Mesendoderm (in vitro differentiated cells): ENCODE data around the gene FAM13A.

Source experiments
- DNase-seq: peaks from one replicate; pipeline ENCODE4 v3.0.0; 2013
- H2AK5ac ChIP-seq: 2 replicates; pipeline ENCODE4 v1.6.1; 2013; ENCODE audit warnings: low read length, inconsistent platforms
- H2BK120ac ChIP-seq: 2 replicates; pipeline ENCODE4 v1.6.1; 2013; ENCODE audit warnings: low read depth, mild to moderate bottlenecking, low read length, moderate library complexity, mixed read lengths
- H2BK15ac ChIP-seq: replicated peaks from 2 replicates; pipeline ENCODE4 v1.6.1; 2013; ENCODE audit warnings: low read depth, mild to moderate bottlenecking, moderate library complexity
- H2BK5ac ChIP-seq: 2 replicates; pipeline ENCODE4 v1.6.1; 2013; ENCODE audit warnings: low read length, inconsistent platforms
- H3K18ac ChIP-seq: 2 replicates; pipeline ENCODE4 v1.6.1; 2013; ENCODE audit warnings: mild to moderate bottlenecking, low read length, mixed read lengths
- H3K23ac ChIP-seq: one replicate; pipeline ENCODE4 v1.6.1; 2013; ENCODE audit warnings: low read length
- H3K27ac ChIP-seq: 2 replicates; pipeline ENCODE4 v1.5.1; 2013; ENCODE audit warnings: low read depth, mild to moderate bottlenecking, inconsistent platforms, low read length, moderate library complexity
- H3K27me3 ChIP-seq: 2 replicates; pipeline ENCODE4 v1.6.1; 2013; ENCODE audit warnings: low read length, control low read depth, mild to moderate bottlenecking, inconsistent platforms; ENCODE audit not compliant: insufficient read depth, poor library complexity
- H3K36me3 ChIP-seq: 2 replicates; pipeline ENCODE4 v1.6.1; 2013; ENCODE audit warnings: low read length, inconsistent platforms; ENCODE audit not compliant: control insufficient read depth, insufficient read depth
- H3K4ac ChIP-seq: one replicate; pipeline ENCODE4 v1.6.1; 2013; ENCODE audit warnings: low read depth, mild to moderate bottlenecking, low read length, moderate library complexity
- H3K4me1 ChIP-seq: 2 replicates; pipeline ENCODE4 v1.6.1; 2013; ENCODE audit warnings: low read depth, low read length, inconsistent platforms; ENCODE audit not compliant: control insufficient read depth
- H3K4me2 ChIP-seq: 2 replicates; pipeline ENCODE4 v1.6.1; 2013; ENCODE audit warnings: low read length
- H3K4me3 ChIP-seq: 2 replicates; pipeline ENCODE4 v1.5.1; 2013; ENCODE audit warnings: mild to moderate bottlenecking, low read length
- H3K56ac ChIP-seq: one replicate; pipeline ENCODE4 v1.6.1; 2013; ENCODE audit warnings: low read length
- H3K79me1 ChIP-seq: 2 replicates; pipeline ENCODE4 v1.6.1; 2013; ENCODE audit warnings: low read length, inconsistent platforms
- H3K79me2 ChIP-seq: 2 replicates; pipeline ENCODE4 v1.6.1; 2013; ENCODE audit warnings: mild to moderate bottlenecking, low read length; ENCODE audit not compliant: control insufficient read depth, insufficient read depth
- H3K9ac ChIP-seq: 2 replicates; pipeline ENCODE4 v1.6.1; 2013; ENCODE audit warnings: low read length, inconsistent platforms
- H4K5ac ChIP-seq: one replicate; pipeline ENCODE4 v1.6.1; 2013; ENCODE audit warnings: low read length
- H4K8ac ChIP-seq: one replicate; pipeline ENCODE4 v1.6.1; 2013; ENCODE audit warnings: low read depth, mild to moderate bottlenecking, control low read depth, low read length, moderate library complexity
- WGBS: extraction: QIAGEN DNeasy Blood & Tissue Kit; methylation state at CpG from one replicate; pipeline ENCODE4 v1.1.7; 2013; ENCODE audit warnings: low lambda C conversion rate, missing lambda C conversion rate; ENCODE audit not compliant: insufficient coverage; ENCODE audit errors: extremely low coverage; 5-methylcytosine and 5-hydroxymethylcytosine counted together

Gene FAM13A

DNA sequence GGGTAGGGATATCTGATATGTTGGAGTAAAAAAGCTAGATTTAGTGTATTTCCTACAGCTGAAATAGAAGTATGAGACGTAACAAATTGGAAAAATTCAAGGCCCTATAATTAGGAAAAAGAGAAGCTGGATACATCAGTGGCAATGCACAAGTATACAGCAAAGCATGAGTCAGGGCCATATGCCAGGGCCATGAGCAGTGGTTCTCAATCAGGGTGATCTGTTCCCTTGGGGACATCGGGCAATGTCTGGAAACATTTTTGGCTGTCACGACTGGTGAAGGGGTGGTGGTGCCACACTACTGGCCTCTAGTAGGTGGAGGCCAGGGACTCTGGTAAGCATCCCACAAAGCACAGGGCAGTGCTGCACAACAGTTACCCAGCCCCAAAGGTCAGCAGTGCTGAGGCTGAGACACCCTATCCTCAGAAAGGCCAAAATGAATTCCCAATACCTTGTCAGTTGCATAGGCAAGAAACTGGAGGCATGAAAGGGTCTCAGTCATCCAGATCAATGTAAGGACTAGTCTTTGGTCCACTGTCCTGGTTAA lies 322.5 kb downstream of the FAM13A start:
- H3K27ac ChIP-seq = no peak overlapping the region
- no peak overlapping the region for H3K4ac ChIP-seq
- H3K36me3 ChIP-seq = no peaks in the 10 kb centered on the region
- no peak overlapping the region for H4K5ac ChIP-seq
- no peaks in the 10 kb centered on the region for H3K4me1 ChIP-seq
- no peak overlapping the region for H2BK15ac ChIP-seq
- no peak for DNase-seq
- no peak overlapping the region for H4K8ac ChIP-seq
- H3K79me1 ChIP-seq = no peaks in the 10 kb centered on the region
- H3K4me3 ChIP-seq = no peak overlapping the region
- H3K79me2 ChIP-seq = no peaks in the 10 kb centered on the region
- no CpG with 5 or more reads among the region's 3 CpGs for WGBS
- H2BK5ac ChIP-seq = no peak overlapping the region
- H3K27me3 ChIP-seq = no peaks in the 10 kb centered on the region
- H3K18ac ChIP-seq = no peak overlapping the region
- H2AK5ac ChIP-seq = no peak overlapping the region
- no peak overlapping the region for H3K23ac ChIP-seq
- H3K56ac ChIP-seq = no peak overlapping the region
- H2BK120ac ChIP-seq = no peak overlapping the region
- no peak overlapping the region for H3K9ac ChIP-seq
- H3K4me2 ChIP-seq = no peak overlapping the region

DNA sequence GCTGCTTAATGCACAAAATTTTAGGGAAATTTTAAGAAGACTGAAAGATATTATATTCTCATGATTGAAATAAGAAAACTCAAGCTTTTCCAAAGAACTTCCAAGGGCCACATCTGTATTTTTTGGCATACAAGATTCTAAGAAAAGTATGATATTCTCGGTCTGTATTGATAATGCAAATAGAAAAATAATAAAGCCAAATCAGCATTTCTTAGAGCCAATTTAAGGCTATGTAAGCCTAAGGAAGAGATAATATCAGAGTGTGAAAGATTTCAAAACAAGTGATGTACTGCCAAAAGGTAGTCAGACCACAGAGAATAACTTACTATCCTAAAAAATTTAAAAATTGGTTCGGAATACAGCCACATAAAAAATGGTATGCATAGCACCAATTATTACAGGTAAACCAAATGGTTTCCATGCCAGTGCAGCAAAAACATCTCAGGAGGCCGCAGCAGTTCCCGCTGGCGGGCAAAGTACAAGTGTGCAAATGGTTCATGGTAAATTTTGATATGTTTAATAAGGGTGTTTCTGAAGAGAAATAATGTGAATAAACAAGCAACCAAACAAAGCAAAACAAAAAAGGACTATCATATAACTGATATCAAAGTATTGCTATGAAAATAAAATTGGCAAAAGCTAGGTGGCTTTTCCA lies 324.1 kb downstream of the FAM13A start:
- Histone ChIP-seq H3K4me1 (no peaks in the 10 kb centered on the region), H4K5ac (no peak overlapping the region), H2BK5ac (no peak overlapping the region), H2BK120ac (no peak overlapping the region), H3K4ac (no peak overlapping the region), H3K23ac (no peak overlapping the region), H3K18ac (no peak overlapping the region), H3K79me1 (no peaks in the 10 kb centered on the region), H3K4me3 (no peak overlapping the region), H3K9ac (no peak overlapping the region), H3K27me3 (no peaks in the 10 kb centered on the region), H2BK15ac (no peak overlapping the region), H2AK5ac (no peak overlapping the region), H3K27ac (no peak overlapping the region), H4K8ac (no peak overlapping the region), H3K56ac (no peak overlapping the region), H3K4me2 (no peak overlapping the region), H3K36me3 (no peaks in the 10 kb centered on the region), H3K79me2 (no peaks in the 10 kb centered on the region)
- DNase-seq = no peak
- WGBS = no CpG with 5 or more reads among the region's 5 CpGs

DNA sequence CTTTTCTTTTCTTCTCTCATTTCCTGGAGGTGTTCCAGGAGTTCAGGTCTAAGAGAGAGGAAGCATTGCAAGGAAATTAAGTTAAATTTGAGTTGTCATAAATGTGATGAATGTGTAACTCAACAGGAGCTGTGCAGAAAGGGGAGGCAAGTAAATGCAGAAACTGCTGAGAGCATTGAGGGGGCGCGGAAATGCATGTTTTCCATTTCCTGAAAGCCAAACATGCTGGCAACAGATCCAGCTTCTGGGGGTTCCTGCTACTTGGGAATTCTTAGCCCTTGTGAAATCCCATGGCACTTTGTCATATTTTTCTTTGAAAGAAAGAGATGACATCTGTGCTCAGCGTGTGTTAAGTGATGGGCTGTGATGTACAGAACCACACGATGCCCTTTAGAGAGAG lies 325.6 kb downstream of the FAM13A start:
- no peak overlapping the region for H3K23ac ChIP-seq
- H3K79me1 ChIP-seq = no peaks in the 10 kb centered on the region
- H3K4me1 ChIP-seq = no peaks in the 10 kb centered on the region
- H3K18ac ChIP-seq = no peak overlapping the region
- no peaks in the 10 kb centered on the region for H3K36me3 ChIP-seq
- H2BK5ac ChIP-seq = no peak overlapping the region
- no peak overlapping the region for H4K5ac ChIP-seq
- no peak overlapping the region for H3K4me3 ChIP-seq
- no peak overlapping the region for H3K27ac ChIP-seq
- H3K56ac ChIP-seq = no peak overlapping the region
- no peak overlapping the region for H3K4ac ChIP-seq
- no CpG with 5 or more reads among the region's 4 CpGs for WGBS
- no peak overlapping the region for H3K9ac ChIP-seq
- H2AK5ac ChIP-seq = no peak overlapping the region
- no peaks in the 10 kb centered on the region for H3K27me3 ChIP-seq
- DNase-seq = no peak
- no peaks in the 10 kb centered on the region for H3K79me2 ChIP-seq
- H2BK120ac ChIP-seq = no peak overlapping the region
- H2BK15ac ChIP-seq = no peak overlapping the region
- no peak overlapping the region for H3K4me2 ChIP-seq
- no peak overlapping the region for H4K8ac ChIP-seq

DNA sequence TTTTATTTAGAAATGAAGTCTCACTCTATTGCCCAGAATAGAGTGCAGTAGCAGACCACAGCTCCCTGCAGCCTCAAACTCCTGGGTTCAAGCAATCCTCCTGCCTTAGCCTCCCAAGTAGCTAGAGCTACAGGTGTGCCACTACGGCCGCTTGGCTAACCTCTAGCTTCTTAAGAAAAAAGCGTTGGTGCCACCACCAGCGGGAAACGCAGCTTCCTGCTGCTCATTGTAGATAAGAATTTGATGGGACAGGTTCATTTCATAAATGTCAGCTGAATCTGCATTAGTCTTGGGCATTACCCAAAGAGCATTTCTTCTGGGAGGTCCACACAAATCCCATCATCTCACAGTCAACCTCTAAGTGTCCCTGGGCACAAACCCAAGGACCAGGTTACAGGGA lies 326.2 kb downstream of the FAM13A start:
- Histone ChIP-seq H3K9ac (no peak overlapping the region), H3K4ac (no peak overlapping the region), H3K36me3 (no peaks in the 10 kb centered on the region), H3K79me1 (no peaks in the 10 kb centered on the region), H3K23ac (no peak overlapping the region), H3K56ac (no peak overlapping the region), H4K8ac (no peak overlapping the region), H3K27me3 (no peaks in the 10 kb centered on the region), H3K4me3 (no peak overlapping the region), H3K18ac (no peak overlapping the region), H2BK15ac (no peak overlapping the region), H2BK120ac (no peak overlapping the region), H3K4me2 (no peak overlapping the region), H2AK5ac (no peak overlapping the region), H3K79me2 (no peaks in the 10 kb centered on the region), H3K27ac (no peak overlapping the region), H4K5ac (no peak overlapping the region), H2BK5ac (no peak overlapping the region), H3K4me1 (no peaks in the 10 kb centered on the region)
- DNase-seq = no peak
- no CpG with 5 or more reads among the region's 5 CpGs for WGBS

DNA sequence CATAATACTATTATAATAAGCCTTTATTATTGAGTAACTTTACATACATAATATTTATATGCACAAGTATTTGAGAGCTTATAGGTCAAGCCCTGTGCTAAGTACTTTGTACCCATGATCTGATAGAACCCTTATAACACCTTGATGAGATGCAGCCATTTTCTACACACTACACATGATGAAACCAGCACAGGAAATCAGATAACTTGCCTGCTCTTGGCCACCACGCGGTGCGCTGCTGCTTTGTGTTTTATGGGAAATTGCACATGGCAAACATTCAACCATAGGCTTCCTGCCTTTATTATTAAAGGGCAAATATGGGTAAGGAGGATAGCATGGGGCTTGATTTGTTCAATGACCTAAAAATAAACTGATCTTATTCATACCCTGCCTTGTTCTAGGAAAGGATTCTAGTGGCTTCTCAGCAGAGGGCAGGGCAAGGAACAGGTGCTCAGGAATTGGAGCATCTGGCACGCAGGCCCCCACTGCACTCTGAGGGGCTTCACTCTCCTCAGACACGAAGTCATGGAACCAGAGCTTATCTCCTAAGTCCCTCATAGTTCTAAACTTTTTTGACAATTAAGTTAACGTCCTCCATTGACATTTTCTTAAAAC lies 327.7 kb downstream of the FAM13A start:
- Histone ChIP-seq H3K79me1 (no peaks in the 10 kb centered on the region), H3K36me3 (no peaks in the 10 kb centered on the region), H4K8ac (no peak overlapping the region), H3K4me2 (no peak overlapping the region), H3K4ac (no peak overlapping the region), H3K27ac (no peak overlapping the region), H2BK15ac (no peak overlapping the region), H3K4me3 (no peak overlapping the region), H2BK5ac (no peak overlapping the region), H3K18ac (no peak overlapping the region), H4K5ac (no peak overlapping the region), H3K56ac (no peak overlapping the region), H3K4me1 (no peaks in the 10 kb centered on the region), H2AK5ac (no peak overlapping the region), H2BK120ac (no peak overlapping the region), H3K27me3 (no peaks in the 10 kb centered on the region), H3K79me2 (no peaks in the 10 kb centered on the region), H3K9ac (no peak overlapping the region), H3K23ac (no peak overlapping the region)
- no peak for DNase-seq
- no CpG with 5 or more reads among the region's 6 CpGs for WGBS
